Cerebellar nuclear complex (tissue), 1 donor: ENCODE results near the gene TPRN.

Experiments used
- DNase-seq, 2 experiments: peaks; one replicate each; lab custom pipeline; 2025; lab: John Stamatoyannopoulos, UW

Gene TPRN

GRCh38 chr9:137173796-137174664, 26.5 kb downstream of the TPRN start:
- DNase-seq = no peak

GRCh38 chr9:137172901-137173795, 27.4 kb downstream of the TPRN start:
- DNase-seq = no peak

GRCh38 chr9:137171149-137171900, 29.2 kb downstream of the TPRN start:
- DNase-seq = no peak

- DNase-seq = no peak
These were observed 29.9 kb downstream of the TPRN start for GRCh38 chr9:137170486-137171148.

- DNase-seq = no peak
These were observed 30.6 kb downstream of the TPRN start, which contains the start of gene LRRC26 for GRCh38 chr9:137169896-137170358. LRRC26 (minus strand) TSS chr9:137170051; CDS start chr9:137169943, 108 bp downstream.

GRCh38 chr9:137168904-137169856, 31.4 kb downstream of the TPRN start:
- peak in 1 of 2 experiments; percentile 26 for DNase-seq

- DNase-seq = no peak
These were observed 32.0 kb downstream of the TPRN start for GRCh38 chr9:137168573-137168903.

GRCh38 chr9:137167747-137168572, 32.6 kb downstream of the TPRN start:
- DNase-seq = no peak

GRCh38 chr9:137167277-137167746, 33.2 kb downstream of the TPRN start:
- no peak for DNase-seq

GRCh38 chr9:137166380-137167229, 33.9 kb downstream of the TPRN start:
- DNase-seq = peak in 1 of 2 experiments; percentile 22

- DNase-seq = no peak
These were observed 35.2 kb downstream of the TPRN start for GRCh38 chr9:137165250-137165836.

- DNase-seq = no peak
These were observed 35.9 kb downstream of the TPRN start for GRCh38 chr9:137164370-137165249.

- DNase-seq = no peak
These were observed 36.7 kb downstream of the TPRN start for GRCh38 chr9:137163805-137164204.

GRCh38 chr9:137163365-137163715, 37.2 kb downstream of the TPRN start:
- DNase-seq = no peak

- no peak for DNase-seq
These were observed 37.8 kb downstream of the TPRN start for GRCh38 chr9:137162505-137163364.
